ENCODE results near the gene LRP6. TPM values are rescaled to one million over a fixed set of nuclear protein-coding genes. Genes with fewer than 3 reads are reported as not detected.

LRP6 gene
- total RNA-seq, 2 donors from 2014 or later, result 0.10 to 0.59 TPM

- peaks cover 20 to 47% of the 10 kb centered on the region in 2 donors for H3K27me3 Mint-ChIP-seq
- no peaks in the 10 kb centered on the region for H3K36me3 Mint-ChIP-seq
- H3K4me1 Mint-ChIP-seq (ENCODE audit: low read depth in 2 of 2), result peaks cover 0 to 5% of the 10 kb centered on the region in 2 donors
- H3K9me3 Mint-ChIP-seq, result no peaks in the 10 kb centered on the region
- DNase-seq (ENCODE audit: low spot score) (no peak), ATAC-seq (no peak)
- no peak overlapping the region for H3K27ac Mint-ChIP-seq
- H3K4me3 Mint-ChIP-seq, result no peak overlapping the region
These were observed 171.8 kb downstream of the LRP6 start for GRCh38 chr12:12095021-12095420.

GRCh38 chr12:12094481-12094880, 172.4 kb downstream of the LRP6 start:
- H3K36me3 Mint-ChIP-seq, result no peaks in the 10 kb centered on the region
- peaks cover 0 to 5% of the 10 kb centered on the region in 2 donors for H3K4me1 Mint-ChIP-seq (ENCODE audit: low read depth in 2 of 2)
- ATAC-seq (no peak), DNase-seq (ENCODE audit: low spot score) (no peak)
- H3K9me3 Mint-ChIP-seq, result no peaks in the 10 kb centered on the region
- H3K27ac Mint-ChIP-seq, result no peak overlapping the region
- H3K4me3 Mint-ChIP-seq, result no peak overlapping the region
- H3K27me3 Mint-ChIP-seq, result peaks cover 23 to 47% of the 10 kb centered on the region in 2 donors

- H3K4me3 Mint-ChIP-seq, result no peak overlapping the region
- DNase-seq (ENCODE audit: low spot score) (no peak), ATAC-seq (peak in 1 of 2 donors; percentile 14)
- no peaks in the 10 kb centered on the region for H3K9me3 Mint-ChIP-seq
- H3K27ac Mint-ChIP-seq, result no peak overlapping the region
- peaks cover 28 to 36% of the 10 kb centered on the region in 2 donors for H3K27me3 Mint-ChIP-seq
- H3K4me1 Mint-ChIP-seq (ENCODE audit: low read depth in 2 of 2), result peaks cover 0 to 5% of the 10 kb centered on the region in 2 donors
- no peaks in the 10 kb centered on the region for H3K36me3 Mint-ChIP-seq
These were observed 174.7 kb downstream of the LRP6 start for GRCh38 chr12:12091977-12092663.

- Mint-ChIP-seq H3K27ac (no peak overlapping the region), H3K4me3 (no peak overlapping the region), H3K9me3 (no peaks in the 10 kb centered on the region), H3K27me3 (peaks cover 30% of the 10 kb centered on the region in 2 donors), H3K4me1 (ENCODE audit: low read depth in 2 of 2) (peaks cover 0 to 5% of the 10 kb centered on the region in 2 donors), H3K36me3 (no peaks in the 10 kb centered on the region)
- ATAC-seq (no peak), DNase-seq (ENCODE audit: low spot score) (no peak)
These were observed 175.8 kb downstream of the LRP6 start for GRCh38 chr12:12091071-12091470.

- H3K27ac Mint-ChIP-seq, result no peak overlapping the region
- DNase-seq (ENCODE audit: low spot score) (no peak), ATAC-seq (no peak)
- H3K4me3 Mint-ChIP-seq, result no peak overlapping the region
- peaks cover 11 to 24% of the 10 kb centered on the region in 2 donors for H3K27me3 Mint-ChIP-seq
- H3K36me3 Mint-ChIP-seq, result no peaks in the 10 kb centered on the region
- H3K4me1 Mint-ChIP-seq (ENCODE audit: low read depth in 2 of 2), result no peaks in the 10 kb centered on the region
- H3K9me3 Mint-ChIP-seq, result no peaks in the 10 kb centered on the region
These were observed 178.1 kb downstream of the LRP6 start for GRCh38 chr12:12088761-12089160.

GRCh38 chr12:12088147-12088546, 178.7 kb downstream of the LRP6 start:
- Mint-ChIP-seq H3K27ac (no peak overlapping the region), H3K36me3 (no peaks in the 10 kb centered on the region), H3K27me3 (peaks cover 11 to 24% of the 10 kb centered on the region in 2 donors), H3K9me3 (no peaks in the 10 kb centered on the region), H3K4me3 (no peak overlapping the region), H3K4me1 (ENCODE audit: low read depth in 2 of 2) (no peaks in the 10 kb centered on the region)
- ATAC-seq, result no peak
- DNase-seq (ENCODE audit: low spot score), result no peak

GRCh38 chr12:12087693-12088034, 179.2 kb downstream of the LRP6 start:
- Mint-ChIP-seq H3K9me3 (no peaks in the 10 kb centered on the region), H3K27ac (no peak overlapping the region), H3K4me1 (ENCODE audit: low read depth in 2 of 2) (no peaks in the 10 kb centered on the region), H3K4me3 (no peak overlapping the region), H3K36me3 (no peaks in the 10 kb centered on the region), H3K27me3 (peaks cover 11 to 21% of the 10 kb centered on the region in 2 donors)
- no peak for ATAC-seq
- DNase-seq (ENCODE audit: low spot score), result no peak

- Mint-ChIP-seq H3K4me1 (ENCODE audit: low read depth in 2 of 2) (no peaks in the 10 kb centered on the region), H3K27me3 (peaks cover 11 to 21% of the 10 kb centered on the region in 2 donors), H3K9me3 (no peaks in the 10 kb centered on the region), H3K27ac (no peak overlapping the region), H3K4me3 (no peak overlapping the region), H3K36me3 (no peaks in the 10 kb centered on the region)
- ATAC-seq, result no peak
- no peak for DNase-seq (ENCODE audit: low spot score)
These were observed 179.7 kb downstream of the LRP6 start for GRCh38 chr12:12086973-12087692.

- Mint-ChIP-seq H3K9me3 (no peaks in the 10 kb centered on the region), H3K27ac (no peak overlapping the region)
These were observed 180.5 kb downstream of the LRP6 start for GRCh38 chr12:12086362-12086761.

GRCh38 chr12:12083688-12084087, 183.2 kb downstream of the LRP6 start:
- Mint-ChIP-seq H3K27ac (no peak overlapping the region), H3K4me3 (no peak overlapping the region), H3K27me3 (peaks cover 7 to 14% of the 10 kb centered on the region in 2 donors), H3K9me3 (no peaks in the 10 kb centered on the region), H3K36me3 (no peaks in the 10 kb centered on the region), H3K4me1 (ENCODE audit: low read depth in 2 of 2) (no peaks in the 10 kb centered on the region)
- no peak for ATAC-seq
- DNase-seq (ENCODE audit: low spot score), result no peak

More at GRCh38 chr12:12086362-12086761, 180.5 kb downstream of the LRP6 start:
- no peak for ATAC-seq
- Mint-ChIP-seq H3K36me3 (no peaks in the 10 kb centered on the region), H3K4me1 (ENCODE audit: low read depth in 2 of 2) (no peaks in the 10 kb centered on the region), H3K4me3 (no peak overlapping the region), H3K27me3 (peaks cover 6 to 17% of the 10 kb centered on the region in 2 donors)
- DNase-seq (ENCODE audit: low spot score), result no peak

GRCh38 chr12:12081836-12082497, 184.9 kb downstream of the LRP6 start:
- Mint-ChIP-seq H3K4me3 (no peak overlapping the region), H3K9me3 (no peaks in the 10 kb centered on the region), H3K4me1 (ENCODE audit: low read depth in 2 of 2) (no peaks in the 10 kb centered on the region), H3K27ac (no peak overlapping the region), H3K27me3 (peaks cover 9 to 12% of the 10 kb centered on the region in 2 donors), H3K36me3 (no peaks in the 10 kb centered on the region)
- no peak for ATAC-seq
- no peak for DNase-seq (ENCODE audit: low spot score)

GRCh38 chr12:12079291-12079690, 187.6 kb downstream of the LRP6 start:
- no peaks in the 10 kb centered on the region for H3K4me1 Mint-ChIP-seq (ENCODE audit: low read depth in 2 of 2)
- H3K4me3 Mint-ChIP-seq, result no peak overlapping the region
- peaks cover 8 to 22% of the 10 kb centered on the region in 2 donors for H3K27me3 Mint-ChIP-seq
- no peak overlapping the region for H3K27ac Mint-ChIP-seq
- ATAC-seq, result no peak
- no peaks in the 10 kb centered on the region for H3K9me3 Mint-ChIP-seq
- H3K36me3 Mint-ChIP-seq, result no peaks in the 10 kb centered on the region
- no peak for DNase-seq (ENCODE audit: low spot score)

GRCh38 chr12:12072064-12072760, 194.6 kb downstream of the LRP6 start:
- no peaks in the 10 kb centered on the region for H3K36me3 Mint-ChIP-seq
- peaks cover 18 to 35% of the 10 kb centered on the region in 2 donors for H3K27me3 Mint-ChIP-seq
- no peaks in the 10 kb centered on the region for H3K9me3 Mint-ChIP-seq
- no peak overlapping the region for H3K4me3 Mint-ChIP-seq
- peaks cover 0 to 6% of the 10 kb centered on the region in 2 donors for H3K4me1 Mint-ChIP-seq (ENCODE audit: low read depth in 2 of 2)
- DNase-seq (ENCODE audit: low spot score) (no peak), ATAC-seq (peak in 1 of 2 donors; percentile 33)
- no peak overlapping the region for H3K27ac Mint-ChIP-seq
